Suppressor macrophage treated with lipopolysaccharide for 4 hours (primary cell): ENCODE measurements around the gene OPRL1.
"Not testable (repeated sequence)": the region's sequence is repeated elsewhere in the genome, so short reads cannot be mapped to it uniquely, and the experiment has no call there.

Experiments
- DNase-seq: peaks from one replicate; pipeline ENCODE4 v3.0.0-alpha.2; 2020

The OPRL1 gene

DNA sequence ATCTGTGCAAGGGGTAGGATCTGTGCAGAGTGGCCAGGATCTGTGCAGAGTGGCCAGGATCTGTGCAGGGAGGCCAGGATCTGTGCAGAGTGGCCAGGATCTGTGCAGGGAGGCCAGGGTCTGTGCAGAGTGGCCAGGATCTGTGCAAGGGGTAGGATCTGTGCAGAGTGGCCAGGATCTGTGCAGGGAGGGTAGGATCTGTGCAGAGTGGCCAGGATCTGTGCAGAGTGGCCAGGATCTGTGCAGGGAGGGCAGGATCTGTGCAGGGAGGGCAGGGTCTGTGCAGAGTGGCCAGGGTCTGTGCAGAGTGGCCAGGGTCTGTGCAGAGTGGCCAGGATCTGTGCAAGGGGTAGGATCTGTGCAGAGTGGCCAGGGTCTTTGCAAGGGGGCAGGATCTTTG lies 8.7 kb downstream of the OPRL1 start:
- not testable (repeated sequence) for DNase-seq

DNA sequence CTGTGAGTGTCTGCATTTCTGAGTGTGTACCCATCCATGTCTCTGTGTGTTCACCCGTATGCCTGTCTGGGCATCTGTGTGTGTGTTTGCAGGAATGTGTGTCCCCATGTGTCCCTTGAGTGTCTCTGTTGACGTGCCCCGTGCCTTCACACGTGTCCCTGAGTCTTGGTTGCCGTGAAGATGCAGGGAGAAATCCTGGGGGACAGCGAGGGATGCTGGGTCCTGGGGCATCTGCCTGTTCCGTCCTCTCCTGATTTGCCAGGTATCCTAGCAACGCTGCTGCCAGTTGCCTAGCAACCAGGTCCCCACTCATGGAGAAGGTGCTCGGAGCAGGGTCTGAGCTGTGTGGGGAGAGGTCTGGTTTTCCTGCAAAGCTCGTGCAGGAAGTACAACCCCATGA lies 10.3 kb downstream of the OPRL1 start:
- DNase-seq, result no peak

DNA sequence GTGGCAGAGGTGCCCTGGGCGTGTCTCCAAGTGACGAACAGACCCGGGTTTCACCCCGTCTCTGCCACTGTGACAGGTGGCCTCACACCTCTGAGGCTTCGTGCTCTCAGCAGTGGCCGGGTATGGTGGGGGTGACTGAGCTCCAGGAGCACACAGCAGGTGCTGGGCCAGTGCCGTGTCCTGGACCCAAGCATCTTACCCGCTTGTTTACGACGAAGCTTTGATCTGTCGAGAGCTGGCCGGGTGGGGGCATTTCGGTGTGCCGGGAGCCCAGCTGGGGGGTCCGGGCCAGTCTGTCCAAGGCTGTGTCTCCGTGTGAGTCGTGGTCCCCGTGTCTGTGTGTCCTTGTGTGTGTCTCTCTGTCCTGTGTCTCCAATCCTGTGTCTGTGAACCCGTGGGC lies 11.5 kb downstream of the OPRL1 start:
- no peak for DNase-seq

DNA sequence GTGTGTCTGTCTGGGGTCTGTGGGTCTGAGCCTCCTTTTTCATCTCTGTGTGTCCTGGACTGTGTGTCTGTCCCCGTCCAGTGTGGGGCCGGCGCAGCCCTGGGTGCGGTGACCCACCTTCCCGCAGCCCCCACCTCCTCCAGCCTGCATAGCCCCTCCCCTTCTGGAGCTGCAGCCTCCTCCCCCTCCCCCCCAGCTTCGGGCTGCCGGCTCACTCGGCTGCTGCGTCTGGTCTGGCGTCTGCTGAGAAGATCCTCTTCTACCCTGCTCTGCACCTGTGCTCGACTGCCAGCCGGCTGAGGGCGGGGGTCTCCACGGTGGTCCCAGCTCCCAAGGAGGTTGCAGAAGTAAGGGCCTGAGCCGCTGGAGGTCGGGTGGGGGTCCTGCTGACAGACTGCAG lies 11.9 kb downstream of the OPRL1 start:
- no peak for DNase-seq

DNA sequence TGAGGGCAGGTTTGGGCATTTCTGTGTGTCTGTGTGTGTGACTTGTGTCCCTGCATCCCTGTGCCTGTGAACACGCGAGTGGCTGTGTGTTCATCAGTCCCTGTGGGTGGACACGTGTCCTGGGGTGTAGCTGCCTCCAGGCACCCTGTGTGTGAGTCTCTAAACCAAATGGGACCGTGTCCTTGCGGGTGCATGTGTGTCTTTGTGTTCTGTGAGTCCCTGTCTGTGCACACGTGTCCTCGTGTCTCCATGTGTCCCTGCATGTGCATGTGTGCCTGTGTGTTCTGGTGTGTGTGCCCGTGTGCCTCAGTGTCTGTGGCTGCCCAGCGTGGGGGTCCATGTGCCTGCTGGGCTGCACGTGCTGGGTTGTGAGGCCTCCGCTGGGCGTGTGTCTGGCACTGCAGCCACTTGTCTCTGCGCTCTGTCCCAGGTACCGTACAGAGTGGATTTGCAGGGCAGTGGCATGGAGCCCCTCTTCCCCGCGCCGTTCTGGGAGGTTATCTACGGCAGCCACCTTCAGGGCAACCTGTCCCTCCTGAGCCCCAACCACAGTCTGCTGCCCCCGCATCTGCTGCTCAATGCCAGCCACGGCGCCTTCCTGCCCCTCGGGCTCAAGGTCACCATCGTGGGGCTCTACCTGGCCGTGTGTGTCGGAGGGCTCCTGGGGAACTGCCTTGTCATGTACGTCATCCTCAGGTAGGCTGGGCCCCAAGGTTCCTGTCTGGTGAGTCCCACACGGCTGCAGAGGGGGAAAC lies 12.6 kb downstream of the OPRL1 start:
- no peak for DNase-seq

DNA sequence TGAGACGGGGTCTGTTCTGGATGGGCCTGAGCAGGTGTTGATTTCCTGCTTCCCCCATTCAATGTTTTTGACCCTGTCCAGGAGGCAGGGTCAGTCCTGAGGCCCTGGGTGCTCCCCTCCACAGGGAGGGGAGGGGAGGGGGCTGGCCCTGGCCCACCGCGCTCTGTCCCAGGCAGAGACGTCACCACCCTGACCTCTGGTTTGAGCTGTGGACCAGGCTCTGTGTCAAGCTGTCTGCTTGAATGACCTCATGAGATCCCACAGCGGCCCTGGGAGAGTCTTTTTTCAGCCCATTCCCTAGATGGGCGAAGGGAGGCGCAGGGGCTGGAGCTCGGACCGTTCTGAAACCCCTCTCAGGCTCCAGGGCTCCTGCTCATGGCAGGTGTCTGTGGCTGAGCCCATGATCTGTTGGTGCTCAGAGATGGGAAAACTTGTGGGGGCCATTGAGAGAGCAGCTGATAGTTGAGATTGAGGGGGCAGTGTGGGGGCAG lies 13.2 kb downstream of the OPRL1 start:
- DNase-seq, result no peak

DNA sequence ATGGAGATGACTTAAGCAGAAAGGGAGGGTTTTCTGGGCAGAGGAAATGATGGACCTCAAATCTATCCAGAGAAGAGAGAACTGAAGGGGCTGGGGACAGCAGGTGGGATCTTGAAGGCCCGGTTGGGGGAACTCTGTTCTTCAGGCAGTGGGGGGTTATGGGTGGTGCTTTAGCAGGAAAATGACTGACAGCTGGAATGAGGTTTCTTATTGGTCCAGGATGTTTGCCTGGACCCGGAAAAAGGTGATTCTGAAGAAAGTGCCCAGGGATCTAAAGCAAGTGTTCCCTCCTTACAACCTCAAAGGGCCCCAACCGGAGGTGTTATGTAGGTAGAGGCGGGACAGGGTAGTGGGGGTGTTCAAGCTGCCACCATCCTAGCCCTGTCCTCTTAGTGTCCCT lies 15.6 kb downstream of the OPRL1 start:
- DNase-seq, result no peak

DNA sequence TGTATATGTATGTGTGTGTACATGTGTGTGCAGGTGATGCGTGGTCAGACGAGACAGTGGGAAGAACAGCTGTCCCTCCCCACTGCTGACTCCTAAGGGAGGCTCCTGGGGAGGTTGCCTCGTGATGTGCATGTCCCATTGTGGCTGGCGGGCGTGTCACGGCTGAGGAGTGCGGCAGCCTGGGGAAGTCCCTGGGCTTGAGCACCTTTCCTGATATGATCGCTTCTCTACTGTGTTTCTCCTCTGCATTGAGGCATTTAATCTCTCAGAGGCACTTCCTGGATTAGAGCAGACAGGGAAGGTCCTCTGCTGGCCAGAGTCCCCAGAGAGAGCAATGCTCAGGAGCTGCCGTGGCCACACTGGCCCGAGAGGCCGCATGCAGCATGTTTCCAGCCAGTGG lies 16.0 kb downstream of the OPRL1 start:
- DNase-seq, result no peak

DNA sequence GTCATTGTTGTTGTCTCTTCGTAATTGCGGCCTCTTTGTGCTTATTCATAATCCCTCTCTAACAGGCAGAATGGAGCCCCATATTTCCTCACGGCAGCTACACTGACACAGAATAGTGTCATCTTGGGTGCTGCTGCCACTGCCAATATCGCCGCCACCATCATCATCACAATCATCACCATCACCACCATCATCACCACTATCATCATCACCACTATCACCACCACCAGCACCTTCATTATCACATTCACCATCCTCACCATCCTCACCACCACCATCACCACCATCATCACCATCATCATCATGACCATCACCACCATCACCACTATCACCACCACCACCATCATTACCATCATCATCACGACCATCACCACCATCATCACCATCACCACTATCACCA lies 16.7 kb downstream of the OPRL1 start:
- DNase-seq, result no peak

DNA sequence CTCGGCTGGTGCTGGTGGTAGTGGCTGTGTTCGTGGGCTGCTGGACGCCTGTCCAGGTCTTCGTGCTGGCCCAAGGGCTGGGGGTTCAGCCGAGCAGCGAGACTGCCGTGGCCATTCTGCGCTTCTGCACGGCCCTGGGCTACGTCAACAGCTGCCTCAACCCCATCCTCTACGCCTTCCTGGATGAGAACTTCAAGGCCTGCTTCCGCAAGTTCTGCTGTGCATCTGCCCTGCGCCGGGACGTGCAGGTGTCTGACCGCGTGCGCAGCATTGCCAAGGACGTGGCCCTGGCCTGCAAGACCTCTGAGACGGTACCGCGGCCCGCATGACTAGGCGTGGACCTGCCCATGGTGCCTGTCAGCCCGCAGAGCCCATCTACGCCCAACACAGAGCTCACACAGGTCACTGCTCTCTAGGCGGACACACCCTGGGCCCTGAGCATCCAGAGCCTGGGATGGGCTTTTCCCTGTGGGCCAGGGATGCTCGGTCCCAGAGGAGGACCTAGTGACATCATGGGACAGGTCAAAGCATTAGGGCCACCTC lies 18.7 kb downstream of the OPRL1 start:
- DNase-seq, result no peak

DNA sequence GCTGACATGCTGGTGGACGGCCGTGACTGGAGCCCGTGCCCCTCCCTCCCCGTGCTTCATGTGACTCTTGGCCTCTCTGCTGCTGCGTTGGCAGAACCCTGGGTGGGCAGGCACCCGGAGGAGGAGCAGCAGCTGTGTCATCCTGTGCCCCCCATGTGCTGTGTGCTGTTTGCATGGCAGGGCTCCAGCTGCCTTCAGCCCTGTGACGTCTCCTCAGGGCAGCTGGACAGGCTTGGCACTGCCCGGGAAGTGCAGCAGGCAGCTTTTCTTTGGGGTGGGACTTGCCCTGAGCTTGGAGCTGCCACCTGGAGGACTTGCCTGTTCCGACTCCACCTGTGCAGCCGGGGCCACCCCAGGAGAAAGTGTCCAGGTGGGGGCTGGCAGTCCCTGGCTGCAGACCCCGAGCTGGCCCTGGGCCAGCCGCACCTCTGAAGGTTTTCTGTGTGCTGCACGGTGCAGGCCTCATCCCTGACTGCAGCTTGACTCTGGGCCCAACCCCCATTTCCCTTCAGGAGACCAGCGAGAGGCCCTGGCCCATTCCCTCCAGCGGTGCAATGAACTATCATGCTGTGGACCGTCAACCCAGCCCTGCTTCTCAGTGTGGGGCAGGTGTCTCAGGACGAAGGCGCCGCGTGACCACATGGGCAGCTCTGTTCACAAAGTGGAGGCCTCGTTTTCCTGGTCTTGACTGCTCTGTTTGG lies 19.4 kb downstream of the OPRL1 start:
- DNase-seq, result no peak

DNA sequence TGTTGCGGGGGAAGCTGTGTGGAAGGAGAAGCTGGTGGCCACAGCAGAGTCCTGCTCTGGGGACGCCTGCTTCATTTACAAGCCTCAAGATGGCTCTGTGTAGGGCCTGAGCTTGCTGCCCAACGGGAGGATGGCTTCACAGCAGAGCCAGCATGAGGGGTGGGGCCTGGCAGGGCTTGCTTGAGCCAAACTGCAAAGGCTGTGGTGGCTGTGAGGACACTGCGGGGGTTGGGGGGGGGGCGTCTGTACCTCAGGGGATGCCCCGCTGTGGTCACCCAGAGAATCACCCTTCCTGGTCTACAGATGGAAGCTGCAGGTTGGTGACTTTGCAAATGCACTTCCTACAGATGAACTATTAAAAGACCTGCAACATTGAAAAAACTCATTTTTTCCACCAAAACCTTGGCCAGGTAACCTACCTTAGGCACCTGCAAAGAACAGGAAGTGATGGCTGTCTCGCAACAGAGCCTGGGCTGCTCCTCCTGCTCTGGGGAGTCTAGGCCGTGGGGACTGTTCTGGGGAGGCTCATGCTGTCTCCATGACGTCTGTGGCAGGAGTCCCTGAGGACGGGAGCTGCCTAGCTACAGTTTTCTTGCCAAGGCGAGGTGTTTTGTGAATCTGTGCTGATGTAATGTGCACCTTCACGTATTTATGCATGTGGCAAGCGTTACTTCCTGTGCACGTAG lies 20.1 kb downstream of the OPRL1 start:
- DNase-seq, result no peak

DNA sequence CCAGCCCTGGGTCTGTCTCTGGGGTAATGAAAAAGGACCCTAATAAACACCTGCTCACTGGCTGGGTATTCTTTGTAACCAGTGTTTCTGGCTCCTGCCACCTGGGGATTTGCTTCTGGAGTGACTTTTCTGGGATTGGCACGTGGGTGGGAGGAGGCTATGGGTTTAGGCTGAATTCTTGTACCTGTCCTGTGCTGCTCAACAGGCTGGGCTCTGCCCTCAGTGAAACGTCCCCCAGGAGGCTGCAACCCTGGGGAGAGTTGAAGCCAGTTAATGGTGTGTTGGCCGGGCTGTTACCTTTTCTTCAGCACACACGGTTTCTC lies 20.6 kb downstream of the OPRL1 start:
- DNase-seq, result no peak

DNA sequence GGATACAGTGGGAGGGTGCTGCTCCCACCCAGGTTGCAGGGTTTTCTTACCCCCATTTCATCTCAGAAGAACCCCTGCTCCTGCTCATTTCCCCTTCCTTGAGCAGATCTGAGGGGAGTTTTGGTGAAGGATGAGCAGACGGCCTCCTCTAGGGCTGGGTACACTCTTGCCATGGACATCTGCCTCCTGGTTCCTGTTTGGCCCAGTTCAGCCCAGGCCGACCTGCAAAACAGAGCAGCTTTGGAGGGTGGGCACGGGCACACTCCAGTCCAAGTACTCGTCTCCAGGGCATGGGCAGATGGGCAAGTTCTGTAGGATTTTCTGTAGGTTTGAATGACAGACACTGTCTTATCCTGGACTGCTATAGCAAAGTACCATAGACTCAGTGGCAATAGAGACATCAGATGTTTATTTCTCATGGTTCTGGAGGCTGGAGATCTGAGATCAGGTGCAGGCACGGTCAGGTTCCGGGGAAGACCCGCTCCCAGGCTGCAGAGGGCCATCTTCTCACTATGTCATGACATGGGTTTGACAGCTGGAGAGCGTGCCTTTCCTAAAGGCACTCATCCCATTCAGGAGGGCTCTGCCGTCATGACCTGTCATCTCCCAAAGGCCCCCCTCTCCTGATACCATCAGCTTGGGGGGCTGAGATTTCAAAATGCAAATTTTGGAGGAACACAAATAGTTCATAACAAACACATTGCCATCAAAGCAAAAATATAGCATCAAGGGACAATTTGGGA lies 21.2 kb downstream of the OPRL1 start:
- DNase-seq, result no peak

DNA sequence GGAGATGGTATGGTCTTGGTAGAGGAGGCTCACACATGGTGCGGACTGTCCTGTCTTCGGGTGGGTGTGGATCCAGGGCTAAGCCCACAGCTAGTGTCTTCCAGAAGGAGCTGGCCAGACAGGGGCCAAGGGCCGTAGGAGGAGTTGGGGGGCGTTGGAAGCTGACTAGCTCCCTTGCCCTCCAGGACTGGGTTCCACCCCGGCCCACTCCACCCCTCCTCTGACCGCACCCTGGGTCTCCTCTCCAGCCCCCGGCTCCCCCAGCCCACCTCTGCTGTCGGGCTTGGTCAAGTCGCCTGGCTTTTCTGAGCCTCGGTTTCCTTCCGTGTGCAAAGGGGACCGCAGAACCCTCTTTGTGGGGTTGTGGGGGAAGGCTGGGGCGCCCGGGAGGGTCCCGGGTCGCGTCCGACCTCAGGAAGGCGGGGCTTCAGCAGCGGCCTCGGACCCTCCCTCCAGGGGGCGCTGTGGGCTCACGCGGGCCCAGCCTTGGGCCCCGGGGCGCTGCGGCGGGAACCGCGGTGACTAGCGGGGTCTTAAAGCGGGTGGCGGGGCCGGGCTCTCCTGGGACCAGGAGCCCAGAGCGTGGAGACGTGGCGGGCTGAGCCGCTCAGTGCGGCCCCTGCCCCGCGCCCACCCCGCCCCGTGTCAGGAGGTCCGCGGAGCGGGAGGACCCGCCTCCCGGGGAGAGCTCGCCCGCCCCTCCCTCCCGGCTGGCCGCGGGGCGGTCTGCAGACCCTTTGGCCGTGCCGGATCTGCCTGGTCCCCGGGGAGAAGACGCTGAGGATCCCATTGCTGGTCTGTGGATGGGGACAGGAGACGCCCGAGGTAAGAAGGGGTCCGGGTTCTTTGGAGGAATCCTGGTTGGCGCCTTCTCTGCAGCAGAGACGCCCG lies 22.1 kb downstream of the OPRL1 start:
- peak; percentile 70 for DNase-seq

DNA sequence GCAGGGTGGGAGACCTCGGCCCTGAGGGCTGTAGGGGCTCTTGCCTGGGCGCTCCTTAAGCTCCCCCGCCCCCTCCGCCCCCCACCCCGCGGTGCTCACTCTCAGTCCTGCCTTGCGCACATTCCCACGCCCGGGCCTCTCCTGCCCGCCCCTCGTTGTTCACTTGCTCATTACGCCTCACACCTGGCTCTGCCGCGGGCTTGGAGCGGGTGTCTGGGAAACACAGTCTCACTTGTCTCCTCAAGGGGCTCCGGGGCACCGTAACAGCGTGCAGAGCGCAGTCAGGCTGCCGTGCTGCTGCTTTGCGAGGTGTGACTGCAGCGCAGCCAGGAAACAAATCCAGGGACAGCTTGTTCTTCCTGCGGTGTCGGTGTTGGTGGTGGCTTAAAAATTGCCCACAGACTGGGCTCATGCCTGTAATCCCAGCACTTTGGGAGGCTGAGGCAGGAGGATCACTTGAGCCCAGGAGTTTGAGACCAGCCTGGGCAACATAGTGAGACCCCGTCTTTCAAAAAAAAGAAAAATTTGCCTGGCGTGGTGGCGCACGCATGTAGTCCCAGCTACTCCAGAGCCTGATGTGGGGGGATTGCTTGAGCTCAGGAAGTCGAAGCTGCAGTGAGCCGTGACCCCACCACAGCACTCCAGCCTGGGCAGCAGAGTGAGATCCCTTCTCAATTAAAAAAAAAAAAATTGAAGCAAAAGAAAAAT lies 22.9 kb downstream of the OPRL1 start:
- no peak for DNase-seq

DNA sequence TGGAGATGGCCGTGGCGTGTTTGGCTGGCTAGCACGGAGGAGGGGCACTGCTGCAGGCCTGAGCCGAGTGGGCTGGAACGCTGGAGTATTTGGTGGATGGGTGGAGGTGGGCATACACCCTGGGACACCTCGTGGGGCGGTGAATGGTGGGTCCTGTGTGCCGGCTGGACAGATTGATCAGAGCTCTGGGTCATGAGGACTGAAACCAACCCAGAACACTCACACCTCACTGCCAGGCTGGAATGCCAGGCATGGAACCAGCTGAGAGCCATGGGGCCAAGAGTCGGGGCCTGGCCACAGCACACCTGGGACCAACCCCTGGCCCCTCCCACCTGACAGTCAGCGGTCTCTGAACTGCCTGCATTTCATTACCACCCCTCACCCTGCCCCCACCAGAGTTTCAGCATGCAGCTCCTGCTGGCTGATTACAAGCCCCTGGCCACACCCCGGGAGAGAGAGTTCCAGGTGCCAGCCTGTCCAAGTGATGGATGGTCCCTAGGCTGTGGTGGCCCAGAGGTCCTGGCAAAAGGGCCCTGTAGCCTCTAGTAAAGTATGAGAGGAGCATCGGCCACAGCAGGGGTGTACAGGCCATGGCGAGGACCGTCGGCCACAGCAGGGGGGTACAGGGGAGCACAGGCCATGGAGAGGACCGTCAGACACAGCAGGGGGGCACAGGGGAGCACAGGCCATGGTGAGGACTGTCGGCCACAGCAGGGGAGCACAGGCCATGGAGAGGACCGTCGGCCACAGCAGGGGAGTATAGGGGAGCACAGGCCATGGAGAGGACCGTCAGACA lies 24.2 kb downstream of the OPRL1 start:
- no peak for DNase-seq

DNA sequence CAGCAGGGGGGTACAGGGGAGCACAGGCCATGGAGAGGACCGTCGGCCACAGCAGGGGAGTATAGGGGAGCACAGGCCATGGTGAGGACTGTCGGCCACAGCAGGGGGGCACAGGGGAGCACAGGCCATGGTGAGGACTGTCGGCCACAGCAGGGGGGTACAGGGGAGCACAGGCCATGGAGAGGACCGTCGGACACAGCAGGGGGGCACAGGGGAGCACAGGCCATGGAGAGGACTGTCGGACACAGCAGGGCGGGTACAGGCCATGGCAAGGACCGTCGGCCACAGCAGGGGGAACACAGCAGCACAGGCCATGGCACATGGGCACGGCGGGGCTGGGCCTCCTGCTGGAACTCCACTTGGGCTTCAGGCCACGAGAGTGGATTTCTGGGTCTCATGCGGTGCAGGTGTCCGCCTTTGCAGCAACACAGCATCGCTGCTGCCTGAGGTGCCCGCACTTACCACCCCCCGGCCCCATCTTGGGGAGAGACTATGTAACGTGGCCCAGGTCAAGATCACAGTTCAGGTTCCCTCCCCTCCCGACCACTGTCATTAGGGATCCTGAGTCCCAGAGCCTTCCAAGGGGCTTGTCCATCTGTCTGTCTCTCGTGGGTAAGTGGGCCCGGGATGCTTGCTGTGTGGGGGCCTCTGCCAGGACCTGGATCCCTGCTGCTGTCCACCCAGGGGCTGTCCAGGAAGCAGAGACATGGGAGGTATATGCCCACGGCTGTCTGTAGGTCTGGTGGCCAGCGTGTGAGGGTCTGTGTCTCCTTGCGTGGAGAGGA lies 25.0 kb downstream of the OPRL1 start:
- no peak for DNase-seq

DNA sequence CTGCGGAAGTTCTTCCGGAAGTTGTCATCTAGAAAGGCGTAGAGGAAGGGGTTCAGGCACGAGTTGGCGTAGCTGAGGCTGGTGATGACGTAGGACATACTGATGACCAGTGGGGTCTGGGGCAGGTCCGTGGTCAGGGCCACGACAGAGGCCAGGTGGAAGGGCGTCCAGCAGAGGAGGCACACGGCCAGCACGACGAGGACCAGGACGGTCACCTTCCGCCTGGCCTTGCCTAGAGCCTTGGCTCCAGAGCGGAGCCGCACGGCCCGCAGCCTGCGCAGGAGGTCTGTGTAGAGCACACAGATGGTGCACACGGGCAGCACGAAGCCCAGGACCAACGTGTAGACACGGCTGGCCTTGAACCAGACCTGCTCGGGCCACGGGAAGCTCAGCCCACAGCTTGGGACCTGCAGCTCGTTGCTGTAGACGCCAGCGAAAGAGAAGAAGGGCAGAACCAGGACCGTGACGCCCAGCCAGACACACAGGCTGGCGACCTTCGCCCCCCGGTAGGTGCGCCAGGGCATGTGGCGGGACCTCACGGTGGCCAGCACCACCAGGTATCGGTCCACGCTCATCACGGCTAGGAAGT lies 26.1 kb downstream of the OPRL1 start:
- DNase-seq, result no peak
